HG02588 (cell line): Measurements from ENCODE around the gene BLVRA.
"Not testable (repeated sequence)": the region's sequence is repeated elsewhere in the genome, so short reads cannot be mapped to it uniquely, and the experiment has no call there.

Source experiments
- ATAC-seq: cut with Tn5 transposase; IDR thresholded peaks from one replicate; pipeline ENCODE4 v1.9.1; 2021; ENCODE audit warnings: mild to moderate bottlenecking, moderate library complexity; ENCODE audit not compliant: unreplicated experiment

BLVRA gene

GRCh38 chr7:43758029-43758821 lies at the start of gene BLVRA:
TSS of gene BLVRA (plus strand) at chr7:43758680. CDS start at chr7:43771159, 12,479 bp downstream.
- peak; percentile 80 for ATAC-seq

GRCh38 chr7:43711503-43711902 lies 47.0 kb upstream of the BLVRA start:
- no peak for ATAC-seq

GRCh38 chr7:43715966-43716365 lies 42.5 kb upstream of the BLVRA start:
- ATAC-seq: not testable (repeated sequence)

- no peak for ATAC-seq
Measured at GRCh38 chr7:43716598-43716997, 41.9 kb upstream of the BLVRA start.

GRCh38 chr7:43721193-43721806 lies 37.2 kb upstream of the BLVRA start:
- no peak for ATAC-seq

GRCh38 chr7:43723007-43723341 lies 35.5 kb upstream of the BLVRA start:
- no peak for ATAC-seq

- no peak for ATAC-seq
Measured at GRCh38 chr7:43725251-43725650, 33.2 kb upstream of the BLVRA start.

GRCh38 chr7:43726466-43726865 lies 32.0 kb upstream of the BLVRA start:
- no peak for ATAC-seq

- ATAC-seq: no peak
Measured at GRCh38 chr7:43727003-43727402, 31.5 kb upstream of the BLVRA start.

- no peak for ATAC-seq
Measured at GRCh38 chr7:43727494-43727893, 31.0 kb upstream of the BLVRA start.

- peak; percentile 84 for ATAC-seq
Measured at GRCh38 chr7:43729214-43729923, 29.1 kb upstream of the BLVRA start, which contains the start of gene COA1. TSS of gene COA1 (minus strand) at chr7:43729523. CDS start at chr7:43648614, 80,909 bp downstream.

- no peak for ATAC-seq
Measured at GRCh38 chr7:43729924-43730248, 28.6 kb upstream of the BLVRA start.

GRCh38 chr7:43731494-43731893 lies 27.0 kb upstream of the BLVRA start:
- ATAC-seq: not testable (repeated sequence)

- not testable (repeated sequence) for ATAC-seq
Measured at GRCh38 chr7:43734575-43735332, 23.7 kb upstream of the BLVRA start.

GRCh38 chr7:43735403-43735801 lies 23.1 kb upstream of the BLVRA start:
- peak; percentile 30 for ATAC-seq

GRCh38 chr7:43735802-43736603 lies 22.5 kb upstream of the BLVRA start:
- peak; percentile 75 for ATAC-seq

GRCh38 chr7:43737467-43738127 lies 20.9 kb upstream of the BLVRA start:
- no peak for ATAC-seq

- ATAC-seq: no peak
Measured at GRCh38 chr7:43742692-43743091, 15.8 kb upstream of the BLVRA start.

GRCh38 chr7:43747328-43748105 lies 11.0 kb upstream of the BLVRA start:
- no peak for ATAC-seq
